ENCODE measurements around the gene LRRC49. TPM values are rescaled to one million over a fixed set of nuclear protein-coding genes. Genes with fewer than 3 reads are reported as not detected.
"Not testable (repeated sequence)": the region's sequence is repeated elsewhere in the genome, so short reads cannot be mapped to it uniquely, and the experiment has no call there.

The LRRC49 gene
- total RNA-seq, 1 donor from 2014 or later, result 23.6 TPM

GRCh38 chr15:70856884-70857561, 35.6 kb upstream of the LRRC49 start:
- no peaks in the 10 kb centered on the region for H3K9me3 Mint-ChIP-seq (ENCODE audit: low read depth)
- DNase-seq (ENCODE audit: low spot score, unreplicated experiment), result no peak
- peaks cover 21% of the 10 kb centered on the region for H3K27me3 Mint-ChIP-seq
- peak overlapping the region; percentile 89 for H3K27ac Mint-ChIP-seq
- no peak overlapping the region for H3K4me3 Mint-ChIP-seq (ENCODE audit: low read depth)
- no peaks in the 10 kb centered on the region for H3K36me3 Mint-ChIP-seq (ENCODE audit: insufficient read depth)
- H3K4me1 Mint-ChIP-seq (ENCODE audit: low read depth), result peaks cover 9% of the 10 kb centered on the region
- TF ChIP-seq CTCF (IDR thresholded peaks at IDR 0.05; ENCODE audit: unreplicated experiment), result no peak

- no peak overlapping the region for H3K4me3 Mint-ChIP-seq (ENCODE audit: low read depth)
- DNase-seq (ENCODE audit: low spot score, unreplicated experiment), result no peak
- H3K27me3 Mint-ChIP-seq, result peaks cover 21% of the 10 kb centered on the region
- no peaks in the 10 kb centered on the region for H3K9me3 Mint-ChIP-seq (ENCODE audit: low read depth)
- peaks cover 7% of the 10 kb centered on the region for H3K4me1 Mint-ChIP-seq (ENCODE audit: low read depth)
- H3K27ac Mint-ChIP-seq, result no peak overlapping the region
- no peaks in the 10 kb centered on the region for H3K36me3 Mint-ChIP-seq (ENCODE audit: insufficient read depth)
- TF ChIP-seq CTCF (IDR thresholded peaks at IDR 0.05; ENCODE audit: unreplicated experiment), result no peak
These were observed 34.9 kb upstream of the LRRC49 start for GRCh38 chr15:70857562-70858285.

- not testable (repeated sequence) for DNase-seq (ENCODE audit: low spot score, unreplicated experiment); H3K27ac Mint-ChIP-seq; H3K36me3 Mint-ChIP-seq (ENCODE audit: insufficient read depth); H3K4me3 Mint-ChIP-seq (ENCODE audit: low read depth); H3K4me1 Mint-ChIP-seq (ENCODE audit: low read depth); H3K9me3 Mint-ChIP-seq (ENCODE audit: low read depth)
- H3K27me3 Mint-ChIP-seq, result peaks cover 21% of the 10 kb centered on the region
These were observed 33.9 kb upstream of the LRRC49 start for GRCh38 chr15:70858614-70859321.

GRCh38 chr15:70859322-70859908, 33.2 kb upstream of the LRRC49 start:
- Mint-ChIP-seq H3K9me3 (ENCODE audit: low read depth) (no peaks in the 10 kb centered on the region), H3K4me3 (ENCODE audit: low read depth) (no peak overlapping the region), H3K27me3 (peaks cover 21% of the 10 kb centered on the region), H3K36me3 (ENCODE audit: insufficient read depth) (no peaks in the 10 kb centered on the region), H3K27ac (no peak overlapping the region), H3K4me1 (ENCODE audit: low read depth) (peaks cover 8% of the 10 kb centered on the region)
- DNase-seq (ENCODE audit: low spot score, unreplicated experiment), result no peak
- TF ChIP-seq CTCF (IDR thresholded peaks at IDR 0.05; ENCODE audit: unreplicated experiment), result no peak

GRCh38 chr15:70859998-70860397, 32.6 kb upstream of the LRRC49 start:
- no peak for DNase-seq (ENCODE audit: low spot score, unreplicated experiment)
- no peaks in the 10 kb centered on the region for H3K9me3 Mint-ChIP-seq (ENCODE audit: low read depth)
- H3K27me3 Mint-ChIP-seq, result peaks cover 21% of the 10 kb centered on the region
- no peak overlapping the region for H3K27ac Mint-ChIP-seq
- peaks cover 6% of the 10 kb centered on the region for H3K4me1 Mint-ChIP-seq (ENCODE audit: low read depth)
- no peak for TF ChIP-seq CTCF (IDR thresholded peaks at IDR 0.05; ENCODE audit: unreplicated experiment)
- no peak overlapping the region for H3K4me3 Mint-ChIP-seq (ENCODE audit: low read depth)
- H3K36me3 Mint-ChIP-seq (ENCODE audit: insufficient read depth), result no peaks in the 10 kb centered on the region

All from progenitor cell of endocrine pancreas (in vitro differentiated cells).